Measurements from ENCODE around the gene FAM3D. TPM values are rescaled to one million over a fixed set of nuclear protein-coding genes. Genes with fewer than 3 reads are reported as not detected.

FAM3D gene
- total RNA-seq, 6 experiments from 2014 or later: not detected

DNA sequence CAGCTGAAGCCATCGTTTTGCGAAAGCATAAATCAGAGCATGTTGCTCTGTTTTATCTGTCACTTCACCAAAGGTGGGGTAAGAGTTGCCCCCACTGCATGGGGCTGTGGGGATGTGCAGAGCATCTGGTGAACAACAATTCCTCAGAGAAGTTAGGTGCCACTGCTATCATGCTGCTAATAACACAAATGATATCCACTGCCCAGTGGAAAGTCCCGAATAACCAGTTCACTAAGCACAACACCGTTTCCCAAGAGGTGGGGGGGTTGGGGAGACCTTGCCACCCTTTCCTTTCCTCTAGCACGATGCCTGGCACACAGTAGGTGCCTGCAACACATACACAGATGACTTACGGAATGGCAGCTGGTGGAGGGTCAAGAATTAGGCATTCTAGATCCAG, 38.6 kb downstream of the FAM3D start:
- no peak overlapping the region for H3K4me3 ChIP-seq
- peak overlapping the region in 1 of 3 donors; percentile 45 for H3K27ac ChIP-seq
- no peaks in the 10 kb centered on the region for H3K36me3 ChIP-seq
- WGBS (ENCODE audit: insufficient coverage, low coverage, low lambda C conversion rate, missing lambda C conversion rate): 46% methylated on average over 5 of the region's 6 CpGs
- H3K27me3 ChIP-seq: no peaks in the 10 kb centered on the region
- TF ChIP-seq, protein P1, sequence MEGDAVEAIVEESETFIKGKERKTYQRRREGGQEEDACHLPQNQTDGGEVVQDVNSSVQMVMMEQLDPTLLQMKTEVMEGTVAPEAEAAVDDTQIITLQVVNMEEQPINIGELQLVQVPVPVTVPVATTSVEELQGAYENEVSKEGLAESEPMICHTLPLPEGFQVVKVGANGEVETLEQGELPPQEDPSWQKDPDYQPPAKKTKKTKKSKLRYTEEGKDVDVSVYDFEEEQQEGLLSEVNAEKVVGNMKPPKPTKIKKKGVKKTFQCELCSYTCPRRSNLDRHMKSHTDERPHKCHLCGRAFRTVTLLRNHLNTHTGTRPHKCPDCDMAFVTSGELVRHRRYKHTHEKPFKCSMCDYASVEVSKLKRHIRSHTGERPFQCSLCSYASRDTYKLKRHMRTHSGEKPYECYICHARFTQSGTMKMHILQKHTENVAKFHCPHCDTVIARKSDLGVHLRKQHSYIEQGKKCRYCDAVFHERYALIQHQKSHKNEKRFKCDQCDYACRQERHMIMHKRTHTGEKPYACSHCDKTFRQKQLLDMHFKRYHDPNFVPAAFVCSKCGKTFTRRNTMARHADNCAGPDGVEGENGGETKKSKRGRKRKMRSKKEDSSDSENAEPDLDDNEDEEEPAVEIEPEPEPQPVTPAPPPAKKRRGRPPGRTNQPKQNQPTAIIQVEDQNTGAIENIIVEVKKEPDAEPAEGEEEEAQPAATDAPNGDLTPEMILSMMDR (IDR thresholded peaks at IDR 0.05): no peak
- TF ChIP-seq POLR2A (IDR thresholded peaks at IDR 0.05): no peak
- DNase-seq (no peak), ATAC-seq (peak in 1 of 4 donors; percentile 5)
- intact Hi-C loops (cut with DNase I): no loop called here
- H3K9me3 ChIP-seq: no peaks in the 10 kb centered on the region
- peaks cover 0 to 36% (median 16%) of the 10 kb centered on the region in 4 donors for H3K4me1 ChIP-seq

DNA sequence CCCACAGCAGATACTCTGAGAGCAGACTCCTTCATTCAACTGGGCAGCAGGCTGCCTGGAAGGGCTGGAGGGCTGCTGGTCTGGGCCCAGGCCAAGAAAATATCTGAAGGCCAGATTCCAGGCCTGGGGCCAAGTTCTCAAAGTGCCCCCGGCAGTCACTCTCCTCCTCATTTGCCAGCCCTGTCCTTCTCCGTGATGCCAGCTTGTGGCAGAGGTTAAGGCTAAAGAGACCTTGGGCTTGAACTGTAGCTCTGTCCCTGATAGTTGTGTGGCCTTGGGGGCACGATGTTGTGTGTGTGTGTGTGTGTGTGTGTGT, 39.0 kb downstream of the FAM3D start:
- Histone ChIP-seq H3K4me1 (peaks cover 0 to 36% (median 16%) of the 10 kb centered on the region in 4 donors), H3K36me3 (no peaks in the 10 kb centered on the region), H3K9me3 (no peaks in the 10 kb centered on the region), H3K4me3 (no peak overlapping the region), H3K27ac (no peak overlapping the region), H3K27me3 (no peaks in the 10 kb centered on the region)
- peak; percentile 1 to 21 (median 14) for ATAC-seq
- whole genome bisulfite sequencing (ENCODE audit: insufficient coverage, low coverage, low lambda C conversion rate, missing lambda C conversion rate): 0% methylated on average over 3 of the region's 3 CpGs
- intact Hi-C loops (cut with DNase I): no loop called here
- no peak for DNase-seq
- TF ChIP-seq POLR2A (IDR thresholded peaks at IDR 0.05): no peak
- TF ChIP-seq, protein P1 (IDR thresholded peaks at IDR 0.05): no peak

DNA sequence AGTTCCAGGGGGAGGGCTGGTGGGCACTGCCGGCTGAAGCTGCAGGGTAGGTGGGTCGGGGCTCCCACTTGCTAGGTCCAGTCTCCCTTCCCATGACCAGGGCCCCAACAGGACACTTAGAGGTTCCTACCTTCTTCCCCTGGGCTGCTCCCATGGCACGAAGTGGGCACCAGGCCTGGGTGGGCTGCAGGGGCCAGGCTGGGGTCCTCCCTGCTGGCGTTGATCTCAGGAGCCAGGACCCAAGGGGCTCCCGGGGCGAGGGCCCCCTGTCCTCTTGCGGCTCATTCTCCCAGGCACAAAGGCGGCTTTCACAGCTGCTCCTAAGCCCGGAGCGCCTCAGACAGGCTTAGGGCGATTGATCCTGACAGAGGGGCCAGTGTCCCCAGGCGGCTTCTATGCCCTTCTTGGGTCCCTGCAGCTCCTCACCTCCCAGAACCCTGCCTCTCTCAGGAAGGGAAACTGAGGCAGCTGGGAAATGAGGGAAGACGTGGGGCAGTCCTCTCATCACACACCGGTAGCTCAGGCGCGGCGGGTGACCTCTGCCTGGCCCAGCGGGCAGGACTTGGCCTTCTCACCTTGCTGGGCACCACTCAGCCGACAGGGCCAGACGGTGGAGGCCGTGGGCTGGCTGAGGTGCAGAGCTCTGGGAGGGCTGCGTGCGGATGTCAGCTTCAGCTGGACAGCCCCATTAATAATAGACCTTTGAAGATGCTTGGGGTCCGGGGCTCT, 39.6 kb downstream of the FAM3D start:
- peaks cover 0 to 36% (median 16%) of the 10 kb centered on the region in 4 donors for H3K4me1 ChIP-seq
- H3K27ac ChIP-seq: no peak overlapping the region
- H3K36me3 ChIP-seq: no peaks in the 10 kb centered on the region
- ATAC-seq: peak; percentile 41 to 64 (median 62)
- H3K9me3 ChIP-seq: no peaks in the 10 kb centered on the region
- 40% methylated on average over 3 of the region's 24 CpGs for WGBS (ENCODE audit: insufficient coverage, low coverage, low lambda C conversion rate, missing lambda C conversion rate)
- intact Hi-C loops (cut with DNase I): no loop called here
- TF ChIP-seq, protein P1 (IDR thresholded peaks at IDR 0.05): no peak
- no peak for TF ChIP-seq POLR2A (IDR thresholded peaks at IDR 0.05)
- H3K27me3 ChIP-seq: no peaks in the 10 kb centered on the region
- peak; percentile 56 to 65 (median 63) for DNase-seq
- H3K4me3 ChIP-seq: no peak overlapping the region

DNA sequence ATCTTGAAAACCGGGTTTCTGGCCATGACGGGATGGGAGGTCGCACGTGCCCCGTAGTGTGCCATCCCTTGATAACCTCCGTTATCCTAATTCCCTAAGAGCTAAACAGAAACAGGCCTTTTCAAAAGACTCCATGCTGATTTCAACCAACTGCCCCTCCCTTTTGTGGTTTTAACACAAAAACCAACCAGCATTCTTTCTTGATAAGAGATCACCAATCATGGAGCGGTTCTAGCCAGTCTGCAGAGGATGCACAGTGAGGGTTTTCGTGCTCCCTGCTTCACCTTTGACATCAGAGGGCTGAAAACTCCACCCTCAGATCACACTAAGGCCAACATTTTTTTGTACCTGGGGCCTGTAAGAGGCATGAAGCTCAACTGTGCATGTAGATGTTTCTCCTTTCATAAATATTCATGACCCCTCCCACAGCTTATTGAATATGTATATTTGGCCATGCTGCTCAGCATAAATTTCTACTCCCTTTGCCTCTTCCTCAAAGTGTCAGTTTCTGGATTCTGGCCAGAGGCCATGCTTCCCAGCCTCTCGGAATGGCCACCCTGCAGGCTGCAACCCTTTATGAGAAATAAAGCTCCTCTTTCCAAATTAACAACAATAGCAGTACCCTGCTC, 41.3 kb downstream of the FAM3D start:
- no peaks in the 10 kb centered on the region for H3K9me3 ChIP-seq
- DNase-seq: no peak
- H3K27ac ChIP-seq: no peak overlapping the region
- 93% methylated on average over 7 of the region's 9 CpGs for WGBS (ENCODE audit: insufficient coverage, low coverage, low lambda C conversion rate, missing lambda C conversion rate)
- H3K36me3 ChIP-seq: no peaks in the 10 kb centered on the region
- peaks cover 0 to 36% (median 16%) of the 10 kb centered on the region in 4 donors for H3K4me1 ChIP-seq
- no peak for ATAC-seq
- H3K27me3 ChIP-seq: no peaks in the 10 kb centered on the region
- H3K4me3 ChIP-seq: no peak overlapping the region
- TF ChIP-seq POLR2A (IDR thresholded peaks at IDR 0.05): no peak
- TF ChIP-seq, protein P1 (IDR thresholded peaks at IDR 0.05): no peak
- intact Hi-C loops (cut with DNase I): no loop called here
